Adrenal gland (tissue), 12 donors: Measurements from ENCODE around the gene NTPCR. TPM values are rescaled to one million over a fixed set of nuclear protein-coding genes. Genes with fewer than 3 reads are reported as not detected.

Experiments
- DNase-seq, 7 donors: peaks; one replicate each; pipeline ENCODE4 v3.0.0-alpha.2; 2019 to 2020
- H3K27ac ChIP-seq, 5 donors: fragments of 200-600 bp; sonication (generic) in 4 of 5; 1 replicate in 3 of 5; 2 replicates in 2 of 5; pipeline versions ENCODE4 v1.5.1 to v1.8.0; 2016 to 2020; ENCODE audit warnings: mild to moderate bottlenecking in 1 of 5
- H3K27me3 ChIP-seq: fragments of 200-600 bp; 2 replicates; pipeline ENCODE4 v1.8.0; 2021
- H3K36me3 ChIP-seq, 2 donors: fragments of 200-600 bp; replicated peaks in 1 of 2; 1 replicate in 1 of 2; 2 replicates in 1 of 2; pipeline versions ENCODE4 v1.5.1 to v1.8.0; 2018 to 2022
- H3K4me1 ChIP-seq, 2 donors: fragments of 200-600 bp; replicated peaks in 1 of 2; 1 replicate in 1 of 2; 2 replicates in 1 of 2; pipeline versions ENCODE4 v1.5.1 to v1.8.0; 2018 to 2021
- H3K4me3 ChIP-seq, 4 donors: fragments of 200-600 bp; sonication (generic) in 3 of 4; one replicate each; pipeline ENCODE4 v1.5.1; 2016 to 2018
- H3K9me3 ChIP-seq, 3 donors: fragments of 200-600 bp; sonication (generic) in 1 of 3; replicated peaks in 1 of 3; 1 replicate in 2 of 3; 2 replicates in 1 of 3; pipeline versions ENCODE4 v1.5.1 to v1.8.0; 2016 to 2021
- POLR2A ChIP-seq, 2 donors: fragments of 450-650 bp; IDR thresholded peaks; one replicate each; pipeline ENCODE4 v1.6.1; 2017; ENCODE audit warnings: antibody characterized with exemption in 2 of 2, mild to moderate bottlenecking in 2 of 2, moderate library complexity in 1 of 2
- WGBS, 4 donors: extraction: QIAGEN DNeasy Blood & Tissue Kit in 2 of 4; methylation state at CpG; one replicate each; pipeline versions ENCODE4 v1.1.5 to v1.1.7; 2013 to 2017; 5-methylcytosine and 5-hydroxymethylcytosine counted together
- intact Hi-C, 2 donors: fragments of 100-400 bp; cut with DNase I; formaldehyde crosslinking; loops; one replicate each; pipeline versions ENCODE4 v1.14.1 to v1.15.0; 2022 to 2023
- polyA plus RNA-seq, 3 donors: library from polyadenylated mRNA; stranded (reverse); fragments of 200-250 nt in 2 of 3; fragments of 350-450 nt in 1 of 3; fragmentation: Illumina TruSeq in 1 of 3; extraction: RNeasy Lipid Tissue Mini Kit (QIAGEN cat#74804) in 1 of 3; gene quantifications; one replicate each; pipeline ENCODE4 v1.2.3, GENCODE V29; 2013 to 2014
- total RNA-seq, 9 donors: library from RNA; depleted of rRNA in 4 of 9; stranded (reverse); fragments of >200 nt in 4 of 9; fragments of 120-200 nt in 1 of 9; fragmentation: NEBNext Ultra II Directional in 1 of 9; extraction: Animal tissue kit (Norgen Biotek cat#: 25700) in 1 of 9; gene quantifications; one replicate each; pipeline versions ENCODE4 v1.1.0 to v1.2.4, GENCODE V29; 2013 to 2023
- TF ChIP-seq, protein P1 (sequence below), 6 experiments: fragments of 450-650 bp in 4 of 6; fragments of 200-600 bp in 2 of 6; sonication (generic) in 1 of 6; IDR thresholded peaks; 1 replicate in 5 of 6; 2 replicates in 1 of 6; pipeline versions ENCODE4 v1.5.1 to v1.8.0; 2016 to 2021; ENCODE audit warnings: antibody characterized with exemption in 6 of 6, mild to moderate bottlenecking in 2 of 6, moderate library complexity in 1 of 6
- donor health status: healthy with polysubstance abuse.
- donor health status: Bipolar disorder and iron deficiency.
- donor health status: DM: yes; HTN: yes; CAD: no.
- donor health status: DM: no; HTN: no; CAD: no.
- donor health status: DM: no; HTN: no; CAD: no.
- donor health status: DM: yes; HTN: yes; CAD: no.

Gene NTPCR
- total and polyA plus RNA-seq, 12 donors, result 17.3 to 72.0 (median 57.2) TPM

DNA sequence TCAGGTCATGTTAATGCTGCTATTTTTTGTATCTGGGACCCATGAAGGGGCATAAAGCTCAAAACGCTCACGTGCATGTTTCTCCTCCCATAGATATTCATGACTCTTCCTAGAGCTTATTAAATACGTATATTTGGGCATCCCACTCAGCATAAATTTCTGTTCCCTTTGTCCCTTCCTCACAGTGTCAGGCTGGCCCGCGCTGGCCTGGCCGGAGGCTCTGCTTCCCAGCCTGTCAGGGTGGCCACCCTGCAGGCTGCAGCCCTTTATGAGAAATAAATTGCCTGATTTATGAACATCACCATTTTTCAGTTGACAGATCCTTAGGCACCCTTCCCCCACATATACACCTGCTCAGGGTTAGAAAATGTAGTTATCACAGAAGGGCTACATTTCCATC, 44.0 kb upstream of the NTPCR start:
- Histone ChIP-seq H3K27me3 (no peaks in the 10 kb centered on the region), H3K36me3 (no peaks in the 10 kb centered on the region), H3K4me3 (no peak overlapping the region), H3K27ac (no peak overlapping the region), H3K4me1 (no peaks in the 10 kb centered on the region), H3K9me3 (no peaks in the 10 kb centered on the region)
- TF ChIP-seq POLR2A (IDR thresholded peaks at IDR 0.05), result no peak
- TF ChIP-seq, protein P1, sequence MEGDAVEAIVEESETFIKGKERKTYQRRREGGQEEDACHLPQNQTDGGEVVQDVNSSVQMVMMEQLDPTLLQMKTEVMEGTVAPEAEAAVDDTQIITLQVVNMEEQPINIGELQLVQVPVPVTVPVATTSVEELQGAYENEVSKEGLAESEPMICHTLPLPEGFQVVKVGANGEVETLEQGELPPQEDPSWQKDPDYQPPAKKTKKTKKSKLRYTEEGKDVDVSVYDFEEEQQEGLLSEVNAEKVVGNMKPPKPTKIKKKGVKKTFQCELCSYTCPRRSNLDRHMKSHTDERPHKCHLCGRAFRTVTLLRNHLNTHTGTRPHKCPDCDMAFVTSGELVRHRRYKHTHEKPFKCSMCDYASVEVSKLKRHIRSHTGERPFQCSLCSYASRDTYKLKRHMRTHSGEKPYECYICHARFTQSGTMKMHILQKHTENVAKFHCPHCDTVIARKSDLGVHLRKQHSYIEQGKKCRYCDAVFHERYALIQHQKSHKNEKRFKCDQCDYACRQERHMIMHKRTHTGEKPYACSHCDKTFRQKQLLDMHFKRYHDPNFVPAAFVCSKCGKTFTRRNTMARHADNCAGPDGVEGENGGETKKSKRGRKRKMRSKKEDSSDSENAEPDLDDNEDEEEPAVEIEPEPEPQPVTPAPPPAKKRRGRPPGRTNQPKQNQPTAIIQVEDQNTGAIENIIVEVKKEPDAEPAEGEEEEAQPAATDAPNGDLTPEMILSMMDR (IDR thresholded peaks at IDR 0.05), result no peak
- WGBS, 4 donors, result 92 to 95% (median 93%) methylated on average over 6 of the region's 6 CpGs
- intact Hi-C loops, result no loop called here
- no peak for DNase-seq

DNA sequence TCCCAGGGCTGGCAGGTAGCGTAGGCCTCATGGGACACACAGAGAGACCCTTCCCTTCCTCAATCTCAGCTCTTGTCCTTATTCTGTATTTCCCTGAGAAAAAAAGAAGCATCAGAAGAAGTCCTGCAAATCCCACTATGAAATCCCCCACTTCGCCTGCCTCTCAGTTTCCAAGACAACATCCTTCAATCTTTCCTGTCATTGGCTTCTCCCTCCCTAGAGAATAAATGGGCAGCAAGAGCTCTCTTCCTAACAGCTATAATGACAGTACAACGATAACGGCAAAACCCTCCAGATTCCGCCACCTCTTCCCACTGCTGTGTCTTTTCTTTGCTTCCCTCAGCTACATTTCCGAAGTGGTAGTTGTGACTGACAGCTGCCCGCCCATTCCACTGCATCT, 41.6 kb upstream of the NTPCR start:
- DNase-seq, result no peak
- Histone ChIP-seq H3K36me3 (no peaks in the 10 kb centered on the region), H3K27me3 (no peaks in the 10 kb centered on the region), H3K4me1 (no peaks in the 10 kb centered on the region), H3K4me3 (no peak overlapping the region), H3K9me3 (no peaks in the 10 kb centered on the region), H3K27ac (no peak overlapping the region)
- 86 to 95% (median 92%) methylated on average over 7 of the region's 7 CpGs for WGBS, 4 donors
- TF ChIP-seq POLR2A (IDR thresholded peaks at IDR 0.05), result no peak
- TF ChIP-seq, protein P1 (IDR thresholded peaks at IDR 0.05), result no peak
- intact Hi-C loops, result no loop called here

DNA sequence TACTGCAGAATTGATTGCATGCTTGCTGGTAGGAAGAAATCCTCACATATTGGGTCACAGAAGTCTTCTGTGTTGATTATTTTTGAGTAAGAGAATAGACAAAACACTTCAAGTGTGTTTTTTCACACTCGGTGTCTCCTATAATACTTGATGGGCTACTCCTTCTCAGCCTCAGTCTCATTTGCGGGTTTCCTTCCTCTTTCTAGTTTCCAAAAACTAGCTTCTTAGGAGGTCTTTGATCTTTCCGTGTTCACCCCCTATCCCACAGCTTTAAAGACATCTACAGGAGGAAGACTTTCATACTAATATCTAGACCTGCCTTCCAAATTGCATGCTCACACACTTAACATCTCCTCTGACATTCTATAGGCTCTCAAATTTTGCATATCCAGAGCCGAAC, 40.7 kb upstream of the NTPCR start:
- H3K27ac ChIP-seq, result no peak overlapping the region
- no peaks in the 10 kb centered on the region for H3K9me3 ChIP-seq
- no peaks in the 10 kb centered on the region for H3K36me3 ChIP-seq
- intact Hi-C loops, result no loop called here
- 55 to 90% (median 74%) methylated on average over 4 of the region's 4 CpGs for WGBS, 4 donors
- DNase-seq, result no peak
- no peaks in the 10 kb centered on the region for H3K27me3 ChIP-seq
- no peak for TF ChIP-seq POLR2A (IDR thresholded peaks at IDR 0.05)
- TF ChIP-seq, protein P1 (IDR thresholded peaks at IDR 0.05), result no peak
- H3K4me3 ChIP-seq, result no peak overlapping the region
- no peaks in the 10 kb centered on the region for H3K4me1 ChIP-seq

DNA sequence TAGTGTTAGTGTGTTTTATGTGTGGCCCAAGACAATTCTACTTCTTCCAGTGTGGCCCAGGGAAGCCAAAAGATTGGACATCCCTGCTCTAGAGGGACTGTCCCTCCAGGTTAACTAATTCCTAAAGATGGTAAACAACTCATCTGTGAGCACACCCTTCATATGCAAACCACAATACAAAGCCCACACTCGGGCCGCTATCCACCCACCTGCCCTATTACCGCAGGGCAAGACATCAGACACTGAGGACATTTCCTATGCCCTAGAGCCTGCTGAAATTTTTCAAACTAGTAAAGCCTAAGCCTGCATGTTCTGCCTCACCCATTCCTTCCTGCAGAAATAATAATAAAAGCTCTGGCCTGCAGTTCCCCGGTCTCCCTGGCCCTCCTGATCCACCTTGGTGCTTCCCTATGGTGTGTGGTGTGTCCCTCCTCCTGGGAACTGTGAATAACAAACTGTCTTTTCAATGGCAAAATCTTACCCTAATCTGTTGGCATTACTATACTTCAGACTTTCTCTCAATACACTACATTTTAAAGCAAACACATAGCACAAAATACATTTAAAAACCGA, 39.3 kb upstream of the NTPCR start:
- no peaks in the 10 kb centered on the region for H3K4me1 ChIP-seq
- H3K27ac ChIP-seq, result no peak overlapping the region
- H3K27me3 ChIP-seq, result no peaks in the 10 kb centered on the region
- DNase-seq, result no peak
- intact Hi-C loops, result no loop called here
- 81 to 92% (median 85%) methylated on average over 5 of the region's 5 CpGs for WGBS, 4 donors
- H3K36me3 ChIP-seq, result no peaks in the 10 kb centered on the region
- TF ChIP-seq POLR2A (IDR thresholded peaks at IDR 0.05), result no peak
- TF ChIP-seq, protein P1 (IDR thresholded peaks at IDR 0.05), result no peak
- H3K9me3 ChIP-seq, result no peaks in the 10 kb centered on the region
- H3K4me3 ChIP-seq, result no peak overlapping the region
